ENCODE data around the gene MPI.

The MPI gene

DNA sequence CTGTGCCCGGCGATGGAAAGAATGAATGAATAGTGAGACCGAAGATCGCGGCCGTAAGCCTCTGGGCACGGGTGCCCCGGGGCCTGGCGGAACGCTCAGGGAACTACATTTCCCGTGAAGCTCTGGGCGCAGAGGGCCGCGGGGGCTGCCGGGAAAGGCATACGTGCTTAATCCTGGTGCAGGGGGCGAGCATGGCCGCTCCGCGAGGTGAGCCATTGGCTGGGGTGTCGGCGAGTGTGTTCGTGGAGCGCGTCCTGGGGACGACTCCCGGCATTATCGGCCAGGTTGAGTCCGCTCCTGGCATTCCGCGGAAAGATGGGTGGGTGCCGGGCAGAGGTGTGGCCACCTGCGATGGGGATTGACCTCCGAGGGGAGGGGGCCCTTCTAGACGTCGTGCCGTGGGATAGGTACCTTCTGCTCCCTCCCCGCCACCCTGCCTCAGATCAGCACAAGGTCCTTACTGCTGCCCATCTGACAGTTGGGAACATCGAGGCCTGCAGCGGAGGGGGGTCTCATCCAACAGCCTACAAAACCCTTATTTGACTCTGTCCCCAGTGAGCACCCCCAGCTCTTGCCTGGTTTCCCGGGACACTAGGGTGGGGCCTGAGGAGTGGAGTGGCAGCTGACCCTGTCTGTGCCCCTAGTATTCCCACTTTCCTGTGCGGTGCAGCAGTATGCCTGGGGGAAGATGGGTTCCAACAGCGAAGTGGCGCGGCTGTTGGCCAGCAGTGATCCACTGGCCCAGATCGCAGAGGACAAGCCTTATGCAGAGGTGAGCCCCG, at the start of gene MPI:
TSS of gene MPI (plus strand) at position 160 of the 782 bp plus-strand sequence. CDS start at position 192, 32 bp downstream.
- DNase-seq (ENCODE audit: low read depth): no peak

DNA sequence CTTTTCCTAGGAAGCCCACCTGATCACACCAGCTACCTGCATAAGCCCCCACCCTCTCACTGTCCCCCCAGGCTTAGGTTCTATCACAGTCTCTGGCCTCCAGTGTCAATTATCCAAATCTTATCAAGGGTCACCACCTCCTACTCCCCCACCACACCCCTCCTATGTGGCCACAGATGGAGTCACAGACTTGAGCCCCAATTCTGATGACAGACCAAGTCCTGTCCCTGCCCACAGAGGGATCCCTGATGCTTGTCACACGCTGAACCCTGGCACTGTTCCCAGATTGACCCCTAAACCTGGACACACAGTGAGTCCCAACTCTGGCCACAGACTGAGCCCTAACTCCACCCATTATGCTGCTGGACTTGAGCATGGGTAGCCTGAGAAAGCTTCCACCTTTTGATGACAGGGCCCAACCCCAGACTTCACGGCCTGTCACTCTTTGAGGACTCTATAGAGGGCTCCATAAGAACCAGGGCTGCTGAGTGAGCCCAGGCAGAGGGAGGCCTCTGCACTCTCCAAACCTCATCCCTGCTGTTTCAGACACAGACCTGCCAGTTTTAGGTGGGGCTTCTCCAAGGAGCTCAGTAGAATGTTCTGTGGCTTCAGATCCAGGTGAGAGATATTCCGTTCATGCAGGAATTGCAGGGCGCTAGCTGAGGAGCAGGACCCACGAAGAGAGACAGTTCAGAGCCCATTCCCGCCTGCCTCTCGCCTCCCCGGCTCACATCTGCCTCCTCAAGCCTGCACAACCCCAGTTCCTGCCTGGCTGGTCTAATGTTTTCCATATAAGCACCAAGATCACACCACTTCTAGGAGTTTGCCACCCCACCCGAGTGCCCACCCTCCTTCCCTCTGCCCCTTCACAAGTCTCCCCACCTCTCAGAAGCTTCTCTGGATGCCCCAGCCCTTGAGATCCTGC, 48.7 kb upstream of the MPI start:
- no peak for DNase-seq (ENCODE audit: low read depth)

DNA sequence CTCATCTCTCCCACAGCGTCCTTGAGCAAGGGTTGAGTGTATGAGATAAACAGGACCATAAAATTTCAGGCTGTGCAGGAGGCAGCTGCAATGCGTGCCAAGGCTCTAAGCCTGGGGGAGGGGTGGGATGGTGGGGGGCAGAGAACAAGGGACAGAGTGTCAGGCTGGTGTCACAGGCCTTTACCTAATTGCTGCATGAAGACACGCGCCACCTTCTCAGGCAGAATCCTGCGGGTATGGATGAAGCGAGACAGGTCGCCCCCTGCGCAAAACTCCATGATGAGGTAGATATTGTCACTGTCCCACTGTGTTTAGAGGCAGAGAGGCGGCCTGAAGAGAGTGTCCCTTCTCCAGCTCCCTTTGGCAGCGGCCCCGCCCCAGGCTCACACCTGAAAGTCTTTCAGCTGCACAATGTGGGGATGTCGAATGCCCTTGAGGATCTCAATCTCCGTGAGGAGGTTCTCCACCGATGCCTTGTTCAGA, 47.9 kb upstream of the MPI start:
- DNase-seq (ENCODE audit: low read depth): no peak

GRCh38 chr15:74842581-74843444, 47.0 kb upstream of the MPI start, which contains the start of gene ULK3:
ULK3 (minus strand) TSS chr15:74843156; CDS start chr15:74843105, 51 bp downstream.
- no peak for DNase-seq (ENCODE audit: low read depth)

- DNase-seq (ENCODE audit: low read depth): no peak
Observed at GRCh38 chr15:74843445-74843828, 46.4 kb upstream of the MPI start.

GRCh38 chr15:74843891-74844299, 45.9 kb upstream of the MPI start:
- DNase-seq (ENCODE audit: low read depth): no peak

GRCh38 chr15:74844319-74845207, 45.3 kb upstream of the MPI start:
- DNase-seq (ENCODE audit: low read depth): no peak

DNA sequence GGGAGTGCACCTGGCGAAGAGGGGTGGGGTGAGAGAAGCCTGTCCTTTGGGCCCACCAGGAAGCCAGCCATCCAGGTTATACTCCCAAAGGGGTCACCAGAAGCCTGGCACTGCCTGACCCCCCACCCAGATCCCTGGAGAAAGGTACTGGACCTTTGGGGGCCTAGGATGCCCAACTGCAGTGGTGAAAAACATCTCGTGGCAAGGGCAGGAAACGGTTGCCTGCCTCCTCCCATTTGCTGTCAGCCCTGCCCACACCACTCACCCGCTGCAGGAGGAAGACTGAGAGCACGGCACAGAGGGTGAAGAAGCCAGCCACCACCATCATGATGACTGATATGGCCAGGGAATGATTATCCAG, 44.7 kb upstream of the MPI start:
- DNase-seq (ENCODE audit: low read depth): no peak

DNA sequence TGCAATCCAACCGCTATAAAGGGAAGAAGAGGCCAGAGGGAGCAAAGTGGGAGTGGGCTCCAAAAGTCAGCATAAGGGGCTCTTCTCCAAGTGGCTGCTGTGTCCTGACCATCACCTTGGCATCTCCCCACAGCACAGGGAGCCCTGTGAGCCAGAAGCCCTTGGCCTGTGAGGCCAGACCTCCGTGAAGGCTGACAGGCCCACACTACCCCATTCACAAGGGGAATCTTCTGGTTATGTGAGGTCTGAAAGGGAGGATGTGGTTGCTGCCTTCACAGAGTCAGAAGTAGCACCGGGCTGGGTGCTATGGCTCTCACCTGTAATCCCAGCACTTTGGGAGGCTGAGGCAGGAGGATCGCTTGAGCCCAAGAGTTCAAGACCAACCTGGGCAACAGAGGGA, 44.3 kb upstream of the MPI start:
- no peak for DNase-seq (ENCODE audit: low read depth)

DNA sequence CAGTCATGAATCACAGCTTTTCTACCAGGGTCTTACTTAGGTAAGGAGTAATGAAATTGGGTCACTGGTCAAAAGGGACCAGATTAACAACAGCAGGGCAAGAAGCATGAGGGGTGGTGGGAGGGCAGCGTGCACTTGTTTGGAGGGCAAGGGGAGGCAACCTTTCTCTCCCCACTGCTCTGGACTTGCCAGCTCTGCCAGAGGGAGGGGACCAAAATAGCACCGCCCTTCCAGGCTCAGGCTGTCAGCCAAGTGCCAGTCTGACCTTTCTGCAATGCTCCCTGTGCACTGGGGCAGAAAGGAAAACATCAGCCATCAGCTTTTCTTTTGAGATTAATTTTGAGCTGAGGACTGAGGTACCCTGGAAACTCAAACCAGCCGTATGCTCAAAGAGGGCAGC, 42.4 kb upstream of the MPI start:
- DNase-seq (ENCODE audit: low read depth): no peak

DNA sequence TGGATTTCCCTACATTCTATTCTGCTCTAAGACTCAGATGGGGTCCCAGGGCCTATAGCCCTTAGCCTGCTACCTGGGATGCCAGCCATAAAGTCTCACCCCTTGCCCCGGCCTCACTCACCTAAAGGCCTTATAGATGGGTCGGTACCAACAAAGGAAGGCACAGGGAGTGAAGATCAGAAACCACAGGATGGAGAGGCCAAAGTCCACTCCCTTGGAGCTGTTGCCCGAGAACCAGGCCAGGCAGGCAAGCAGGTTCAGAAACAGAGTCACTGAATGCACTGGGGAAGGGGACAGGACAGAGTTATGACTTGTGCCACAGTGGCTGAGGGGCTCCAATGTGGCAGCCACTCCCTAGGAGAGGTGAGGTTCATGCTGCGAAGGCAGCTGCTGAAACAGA, 39.4 kb upstream of the MPI start:
- DNase-seq (ENCODE audit: low read depth): no peak

DNA sequence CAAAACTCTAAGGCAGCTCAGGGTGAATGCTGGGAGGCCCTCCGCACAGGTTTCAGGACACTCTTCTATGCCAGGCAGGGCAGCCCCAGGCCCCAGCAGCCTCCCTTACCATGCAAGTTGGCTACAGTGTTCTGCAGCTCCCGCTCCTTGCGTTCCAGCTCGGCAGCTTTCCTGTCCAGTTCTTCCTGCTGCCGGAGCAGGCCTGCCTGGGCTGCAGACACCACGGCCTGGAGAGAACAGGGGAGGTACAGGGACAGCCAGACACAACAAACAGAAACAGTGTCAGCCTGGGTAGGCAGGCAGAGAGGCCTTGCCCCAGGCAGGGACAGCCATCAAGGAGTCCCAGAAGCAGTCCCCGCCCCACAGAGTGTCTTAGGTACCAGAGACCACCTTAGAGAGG, 37.9 kb upstream of the MPI start:
- no peak for DNase-seq (ENCODE audit: low read depth)

DNA sequence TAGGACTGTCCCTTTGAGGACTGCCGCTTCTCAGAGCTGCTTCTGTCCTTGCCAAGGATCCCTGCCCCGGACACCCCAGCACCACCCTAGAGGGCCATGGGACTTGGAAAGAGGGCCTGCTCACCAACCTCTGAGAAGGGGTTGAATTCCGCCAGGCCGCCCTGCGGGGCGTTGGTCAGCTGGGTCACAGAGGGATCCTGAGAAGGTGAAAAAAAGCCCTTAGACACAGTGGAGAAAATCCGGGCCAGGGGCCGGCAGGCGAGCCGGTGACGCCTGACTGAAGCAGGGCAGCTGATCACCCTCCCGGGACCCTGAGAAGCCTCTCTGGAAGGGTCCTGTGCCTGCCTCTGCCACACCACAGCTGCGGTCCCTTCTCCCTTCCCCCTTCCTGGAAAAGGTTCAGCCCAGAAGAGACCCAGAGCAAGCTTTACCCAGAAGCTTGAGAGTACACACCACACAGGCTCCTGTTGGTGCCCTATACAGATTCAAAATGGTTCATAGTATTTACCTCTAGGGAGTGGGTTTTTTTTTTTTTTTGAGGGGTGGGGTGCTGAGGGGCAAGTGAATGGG, 35.3 kb upstream of the MPI start:
- DNase-seq (ENCODE audit: low read depth): no peak

DNA sequence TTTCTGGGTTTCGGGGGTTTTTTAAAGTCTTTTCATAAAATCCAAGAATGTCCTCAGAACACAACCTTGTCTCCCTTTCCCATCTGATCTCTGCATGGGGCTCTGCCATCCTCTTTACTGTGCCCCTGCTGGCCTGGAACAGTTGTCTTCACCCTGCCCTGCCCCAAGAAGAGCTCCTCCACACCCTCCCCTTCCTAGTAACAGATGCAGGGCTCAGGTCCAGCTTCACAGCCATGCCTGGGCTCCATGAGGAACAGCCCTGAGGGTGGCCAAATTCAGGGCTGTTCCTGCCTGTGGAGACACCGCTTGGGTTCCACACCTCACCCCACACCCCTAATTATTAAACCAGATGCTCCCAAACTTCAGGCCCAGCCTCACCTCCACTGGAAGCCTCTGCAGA, 34.0 kb upstream of the MPI start:
- DNase-seq (ENCODE audit: low read depth): no peak

DNA sequence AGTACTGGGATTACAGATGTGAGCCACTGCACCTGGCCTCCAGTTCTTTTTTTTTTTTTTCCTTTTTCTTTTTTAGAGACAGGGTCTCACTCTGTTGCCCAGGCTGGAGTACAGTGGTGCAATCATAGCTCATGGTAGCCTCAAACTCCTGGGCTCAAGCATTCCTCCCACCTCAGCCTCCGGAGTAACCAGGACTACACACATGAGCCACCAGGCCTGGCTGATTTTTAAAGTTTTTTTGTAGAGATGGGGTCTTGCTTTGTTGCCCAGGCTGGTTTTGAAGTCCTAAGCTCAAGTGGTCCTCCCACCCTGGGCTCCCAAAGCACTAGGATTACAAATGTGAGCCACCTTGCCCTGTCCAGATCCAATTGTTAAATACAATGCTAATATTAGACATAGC, 33.3 kb upstream of the MPI start:
- no peak for DNase-seq (ENCODE audit: low read depth)

DNA sequence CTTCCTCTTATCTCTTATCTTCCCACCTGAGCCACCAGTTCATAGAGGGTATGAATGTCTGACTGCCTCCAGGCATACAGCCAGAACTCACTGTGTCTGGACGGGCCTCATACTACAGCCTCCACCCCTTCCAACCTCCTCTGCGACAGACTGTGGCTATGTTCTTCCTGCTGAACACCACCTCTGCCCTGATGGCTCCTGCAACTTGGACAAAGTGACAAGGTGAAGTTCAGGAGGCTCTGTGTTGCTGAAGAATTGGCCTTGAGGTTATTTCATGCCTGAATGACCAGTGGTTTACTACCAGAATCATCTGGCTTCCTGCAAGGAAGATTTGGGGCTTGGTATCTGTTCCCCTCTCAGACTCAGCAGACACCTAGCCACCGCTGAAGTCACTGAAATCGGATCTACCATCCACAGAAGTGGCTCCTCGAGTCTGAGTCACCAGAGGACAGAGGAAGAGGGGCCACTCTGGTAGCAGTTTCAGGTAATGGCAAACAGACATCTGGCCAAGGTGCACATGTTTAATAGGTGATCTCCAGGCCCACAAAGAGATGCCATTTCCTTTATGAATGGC, 32.7 kb upstream of the MPI start:
- no peak for DNase-seq (ENCODE audit: low read depth)

- no peak for DNase-seq (ENCODE audit: low read depth)
Observed at GRCh38 chr15:74857671-74858368, 32.0 kb upstream of the MPI start.

GRCh38 chr15:74858369-74858740, 31.5 kb upstream of the MPI start:
- no peak for DNase-seq (ENCODE audit: low read depth)

DNA sequence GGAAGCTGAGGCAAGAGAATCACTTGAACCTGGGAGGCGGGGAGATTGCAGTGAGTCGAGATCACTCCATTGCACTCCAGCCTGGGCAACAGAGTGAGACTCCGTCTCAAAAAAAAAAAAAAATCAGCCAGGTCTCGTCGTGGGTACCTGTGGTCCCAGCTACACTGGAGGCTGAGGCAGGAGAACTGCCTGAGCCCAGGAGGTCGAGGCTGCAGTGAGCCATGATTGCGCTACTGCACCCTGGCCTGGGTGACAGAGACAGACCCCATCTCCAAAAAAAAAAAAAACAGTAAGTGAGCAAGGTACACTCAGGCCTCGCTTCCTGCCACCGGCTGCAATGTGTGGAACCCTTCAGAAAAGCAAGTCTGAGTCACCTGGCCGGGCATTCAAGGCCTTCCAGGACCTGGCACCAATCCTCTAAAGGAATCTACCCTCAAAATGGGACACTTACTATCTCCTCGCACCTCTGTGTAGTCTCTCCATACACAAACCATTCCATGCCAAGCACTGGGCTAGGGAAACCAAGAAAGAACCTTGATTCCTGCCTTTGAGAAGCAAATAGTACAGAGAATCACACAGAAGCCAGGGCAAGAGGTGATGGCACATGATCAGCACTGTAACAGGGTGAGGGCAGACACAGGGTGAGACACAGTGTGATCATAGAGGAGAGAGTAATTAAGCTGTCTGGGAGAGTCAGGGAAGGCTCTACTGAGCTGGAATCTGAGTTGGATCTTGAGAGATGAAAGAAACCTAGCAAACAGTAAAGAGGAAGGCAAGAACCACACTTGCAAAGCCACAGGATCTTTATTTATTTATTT, 26.4 kb upstream of the MPI start:
- peak; percentile 5 for DNase-seq (ENCODE audit: low read depth)

All from GM04503 (cell line).